ENCODE results near the gene EVX2.

DNA sequence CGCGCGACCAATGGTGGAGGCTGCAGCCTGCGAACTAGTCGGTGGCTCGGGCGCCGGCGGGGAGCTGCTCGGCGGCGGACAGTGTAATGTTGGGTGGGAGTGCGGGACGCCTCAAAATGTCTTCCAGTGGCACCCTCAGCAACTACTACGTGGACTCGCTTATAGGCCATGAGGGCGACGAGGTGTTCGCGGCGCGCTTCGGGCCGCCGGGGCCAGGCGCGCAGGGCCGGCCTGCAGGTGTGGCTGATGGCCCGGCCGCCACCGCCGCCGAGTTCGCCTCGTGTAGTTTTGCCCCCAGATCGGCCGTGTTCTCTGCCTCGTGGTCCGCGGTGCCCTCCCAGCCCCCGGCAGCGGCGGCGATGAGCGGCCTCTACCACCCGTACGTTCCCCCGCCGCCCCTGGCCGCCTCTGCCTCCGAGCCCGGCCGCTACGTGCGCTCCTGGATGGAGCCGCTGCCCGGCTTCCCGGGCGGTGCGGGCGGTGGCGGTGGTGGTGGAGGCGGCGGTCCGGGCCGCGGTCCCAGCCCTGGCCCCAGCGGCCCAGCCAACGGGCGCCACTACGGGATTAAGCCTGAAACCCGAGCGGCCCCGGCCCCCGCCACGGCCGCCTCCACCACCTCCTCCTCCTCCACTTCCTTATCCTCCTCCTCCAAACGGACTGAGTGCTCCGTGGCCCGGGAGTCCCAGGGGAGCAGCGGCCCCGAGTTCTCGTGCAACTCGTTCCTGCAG is 39.1 kb upstream of the EVX2 start, which contains the start of gene HOXD9:
- TF ChIP-seq ZNF768 (tag by site-specific recombination; IDR thresholded peaks at IDR 0.05) (no peak), CTCF (tag by site-specific recombination; IDR thresholded peaks at IDR 0.05) (no peak), MYNN (tag by site-specific recombination; IDR thresholded peaks at IDR 0.05; ENCODE audit: borderline replicate concordance) (no peak), RBAK (tag by site-specific recombination; IDR thresholded peaks at IDR 0.05) (no peak), SETDB1 (IDR thresholded peaks at IDR 0.05; ENCODE audit: insufficient read length, low read length) (no peak), ZNF792 (tag by site-specific recombination; IDR thresholded peaks at IDR 0.05) (no peak), ZXDB (tag by site-specific recombination; IDR thresholded peaks at IDR 0.05) (no peak), ZNF221 (tag by site-specific recombination; IDR thresholded peaks at IDR 0.05; ENCODE audit: borderline replicate concordance) (no peak), ZNF138 (tag by site-specific recombination; IDR thresholded peaks at IDR 0.05; ENCODE audit: borderline replicate concordance) (no peak), ZNF391 (tag by site-specific recombination; IDR thresholded peaks at IDR 0.05; ENCODE audit: borderline replicate concordance, low read depth) (no peak), ZNF362 (tag by site-specific recombination; IDR thresholded peaks at IDR 0.05) (no peak), ZNF169 (tag by site-specific recombination; IDR thresholded peaks at IDR 0.05) (no peak), ZNF530 (tag by site-specific recombination; IDR thresholded peaks at IDR 0.05; ENCODE audit: low read depth) (no peak)
